ENCODE results near the gene ATP2B1.
"Not testable (repeated sequence)": the region's sequence is repeated elsewhere in the genome, so short reads cannot be mapped to it uniquely, and the experiment has no call there.

Gene ATP2B1

DNA sequence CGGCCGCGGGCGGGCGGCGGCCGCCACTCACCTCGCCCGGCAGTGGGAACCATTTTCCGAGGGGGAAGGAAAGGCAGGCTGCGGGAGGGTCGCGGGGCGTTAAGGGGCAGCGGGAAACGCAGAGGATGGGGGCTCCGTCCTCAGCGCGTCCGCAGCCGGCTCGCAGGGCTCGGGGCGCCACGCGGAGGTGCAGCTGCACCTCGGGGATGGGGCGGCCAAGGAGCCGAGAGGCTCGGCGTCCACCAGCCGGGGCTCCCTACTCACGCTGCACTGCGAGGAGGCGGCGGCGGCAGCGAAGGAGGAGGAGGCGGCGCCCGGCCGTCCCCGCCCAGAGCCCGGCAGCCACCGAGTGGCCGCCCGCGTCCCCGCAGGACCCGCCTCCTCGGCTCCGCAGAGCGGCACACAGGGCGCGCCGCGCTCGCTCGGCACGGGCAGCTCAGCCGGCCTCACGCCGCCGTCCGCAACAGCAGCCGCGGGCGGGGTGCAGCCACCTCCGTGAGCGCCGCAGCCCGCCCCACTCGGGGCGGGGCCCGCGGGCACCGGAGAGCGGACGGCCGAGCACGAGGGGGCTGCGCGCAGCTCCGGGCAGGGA is at the start of gene ATP2B1:
Gene ATP2B1 (minus strand): TSS at position 274 of the 592 bp plus-strand sequence. CDS start 52,952 bp downstream, outside the sequence.
- Histone ChIP-seq H3K4me3 (ENCODE audit: insufficient read length, low read depth) (peak within 1 kb of the TSS; percentile 96), H3K9me3 (ENCODE audit: insufficient read depth, low read length) (peaks cover 9% of the 10 kb centered on the region), H3K4me1 (ENCODE audit: insufficient read depth, insufficient read length) (no peaks in the 10 kb centered on the region), H3K27me3 (ENCODE audit: insufficient read depth, insufficient read length) (peaks cover 38% of the 10 kb centered on the region), H3K36me3 (ENCODE audit: insufficient read depth, insufficient read length, low read length) (no peaks in the 10 kb centered on the region), H3K9ac (ENCODE audit: insufficient read length, low read depth) (peak within 1 kb of the TSS; percentile 100)
- TF ChIP-seq ZNF274 (IDR thresholded peaks at IDR 0.05; ENCODE audit: low read depth, low read length): no peak
- TF ChIP-seq YY1 (IDR thresholded peaks at IDR 0.05; ENCODE audit: insufficient read depth, insufficient read length): no peak
- no peak for TF ChIP-seq SUZ12 (IDR thresholded peaks at IDR 0.05; ENCODE audit: extremely low read depth, insufficient read depth, insufficient read length)
- peak; percentile 74 for DNase-seq (ENCODE audit: low read depth, low spot score)

DNA sequence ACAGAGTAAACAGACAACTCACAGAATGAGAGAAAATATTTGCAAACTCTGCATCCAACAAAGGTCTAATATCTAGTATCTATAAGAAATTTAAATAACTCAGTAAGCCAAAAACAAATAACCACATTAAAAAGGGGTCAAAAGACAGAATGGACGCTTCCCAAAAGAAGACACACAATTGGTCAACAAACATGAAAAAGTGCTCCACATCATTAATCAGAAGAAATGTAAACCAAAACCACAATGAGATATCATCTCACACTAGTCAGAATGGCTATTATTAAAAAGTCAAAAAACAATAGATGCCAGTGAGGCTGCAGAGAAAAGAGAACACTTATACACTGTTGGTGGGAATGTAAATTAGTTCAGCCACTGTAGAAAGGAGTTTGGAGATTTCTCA is 49.3 kb upstream of the ATP2B1 start:
- not testable (repeated sequence) for H3K4me3 ChIP-seq (ENCODE audit: insufficient read length, low read depth); DNase-seq (ENCODE audit: low read depth, low spot score); H3K36me3 ChIP-seq (ENCODE audit: insufficient read depth, insufficient read length, low read length); H3K27me3 ChIP-seq (ENCODE audit: insufficient read depth, insufficient read length); H3K4me1 ChIP-seq (ENCODE audit: insufficient read depth, insufficient read length); H3K9ac ChIP-seq (ENCODE audit: insufficient read length, low read depth); H3K9me3 ChIP-seq (ENCODE audit: insufficient read depth, low read length)

GRCh38 chr12:89756585-89757398 is 48.2 kb upstream of the ATP2B1 start:
- Histone ChIP-seq H3K4me1 (ENCODE audit: insufficient read depth, insufficient read length) (no peaks in the 10 kb centered on the region), H3K9me3 (ENCODE audit: insufficient read depth, low read length) (no peaks in the 10 kb centered on the region), H3K4me3 (ENCODE audit: insufficient read length, low read depth) (no peak overlapping the region), H3K27me3 (ENCODE audit: insufficient read depth, insufficient read length) (no peaks in the 10 kb centered on the region), H3K36me3 (ENCODE audit: insufficient read depth, insufficient read length, low read length) (no peaks in the 10 kb centered on the region), H3K9ac (ENCODE audit: insufficient read length, low read depth) (no peak overlapping the region)
- DNase-seq (ENCODE audit: low read depth, low spot score): no peak
- TF ChIP-seq ZNF274 (IDR thresholded peaks at IDR 0.05; ENCODE audit: low read depth, low read length) (no peak), SUZ12 (IDR thresholded peaks at IDR 0.05; ENCODE audit: extremely low read depth, insufficient read depth, insufficient read length) (no peak), YY1 (IDR thresholded peaks at IDR 0.05; ENCODE audit: insufficient read depth, insufficient read length) (no peak)

GRCh38 chr12:89756194-89756584 is 47.6 kb upstream of the ATP2B1 start:
- TF ChIP-seq SUZ12 (IDR thresholded peaks at IDR 0.05; ENCODE audit: extremely low read depth, insufficient read depth, insufficient read length) (no peak), ZNF274 (IDR thresholded peaks at IDR 0.05; ENCODE audit: low read depth, low read length) (no peak), YY1 (IDR thresholded peaks at IDR 0.05; ENCODE audit: insufficient read depth, insufficient read length) (no peak)
- H3K4me3 ChIP-seq (ENCODE audit: insufficient read length, low read depth): no peak overlapping the region
- DNase-seq (ENCODE audit: low read depth, low spot score): no peak
- H3K9ac ChIP-seq (ENCODE audit: insufficient read length, low read depth): no peak overlapping the region
- no peaks in the 10 kb centered on the region for H3K36me3 ChIP-seq (ENCODE audit: insufficient read depth, insufficient read length, low read length)
- H3K4me1 ChIP-seq (ENCODE audit: insufficient read depth, insufficient read length): no peaks in the 10 kb centered on the region
- no peaks in the 10 kb centered on the region for H3K9me3 ChIP-seq (ENCODE audit: insufficient read depth, low read length)
- H3K27me3 ChIP-seq (ENCODE audit: insufficient read depth, insufficient read length): no peaks in the 10 kb centered on the region

GRCh38 chr12:89753997-89754396 is 45.4 kb upstream of the ATP2B1 start:
- H3K4me3 ChIP-seq (ENCODE audit: insufficient read length, low read depth): no peak overlapping the region
- TF ChIP-seq ZNF274 (IDR thresholded peaks at IDR 0.05; ENCODE audit: low read depth, low read length): no peak
- no peak for TF ChIP-seq SUZ12 (IDR thresholded peaks at IDR 0.05; ENCODE audit: extremely low read depth, insufficient read depth, insufficient read length)
- H3K4me1 ChIP-seq (ENCODE audit: insufficient read depth, insufficient read length): no peaks in the 10 kb centered on the region
- H3K27me3 ChIP-seq (ENCODE audit: insufficient read depth, insufficient read length): no peaks in the 10 kb centered on the region
- H3K36me3 ChIP-seq (ENCODE audit: insufficient read depth, insufficient read length, low read length): no peaks in the 10 kb centered on the region
- no peaks in the 10 kb centered on the region for H3K9me3 ChIP-seq (ENCODE audit: insufficient read depth, low read length)
- DNase-seq (ENCODE audit: low read depth, low spot score): no peak
- H3K9ac ChIP-seq (ENCODE audit: insufficient read length, low read depth): no peak overlapping the region

DNA sequence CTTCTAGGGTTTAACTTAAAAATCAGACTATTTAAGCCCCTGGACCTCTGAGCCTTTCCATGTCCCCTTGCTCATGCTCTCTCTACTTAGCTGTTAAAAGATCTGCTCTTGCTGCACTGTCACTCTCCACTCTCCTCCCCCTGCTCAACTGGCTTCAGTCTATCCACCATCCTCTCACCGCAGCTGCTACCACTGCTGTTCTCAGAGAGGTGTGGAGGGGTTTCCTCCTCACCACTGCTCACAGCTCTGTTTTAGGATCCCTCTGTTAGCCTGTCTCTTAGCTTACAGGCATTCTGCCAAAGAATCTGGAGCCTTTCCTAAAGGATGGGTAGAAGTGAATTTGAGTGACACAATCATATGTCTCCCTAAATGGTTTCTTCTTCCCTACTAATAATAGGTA is 43.7 kb upstream of the ATP2B1 start:
- no peaks in the 10 kb centered on the region for H3K27me3 ChIP-seq (ENCODE audit: insufficient read depth, insufficient read length)
- H3K4me1 ChIP-seq (ENCODE audit: insufficient read depth, insufficient read length): no peaks in the 10 kb centered on the region
- H3K9me3 ChIP-seq (ENCODE audit: insufficient read depth, low read length): no peaks in the 10 kb centered on the region
- H3K36me3 ChIP-seq (ENCODE audit: insufficient read depth, insufficient read length, low read length): no peaks in the 10 kb centered on the region
- no peak overlapping the region for H3K4me3 ChIP-seq (ENCODE audit: insufficient read length, low read depth)
- TF ChIP-seq YY1 (IDR thresholded peaks at IDR 0.05; ENCODE audit: insufficient read depth, insufficient read length): no peak
- TF ChIP-seq ZNF274 (IDR thresholded peaks at IDR 0.05; ENCODE audit: low read depth, low read length): no peak
- TF ChIP-seq SUZ12 (IDR thresholded peaks at IDR 0.05; ENCODE audit: extremely low read depth, insufficient read depth, insufficient read length): no peak
- no peak overlapping the region for H3K9ac ChIP-seq (ENCODE audit: insufficient read length, low read depth)
- DNase-seq (ENCODE audit: low read depth, low spot score): no peak

DNA sequence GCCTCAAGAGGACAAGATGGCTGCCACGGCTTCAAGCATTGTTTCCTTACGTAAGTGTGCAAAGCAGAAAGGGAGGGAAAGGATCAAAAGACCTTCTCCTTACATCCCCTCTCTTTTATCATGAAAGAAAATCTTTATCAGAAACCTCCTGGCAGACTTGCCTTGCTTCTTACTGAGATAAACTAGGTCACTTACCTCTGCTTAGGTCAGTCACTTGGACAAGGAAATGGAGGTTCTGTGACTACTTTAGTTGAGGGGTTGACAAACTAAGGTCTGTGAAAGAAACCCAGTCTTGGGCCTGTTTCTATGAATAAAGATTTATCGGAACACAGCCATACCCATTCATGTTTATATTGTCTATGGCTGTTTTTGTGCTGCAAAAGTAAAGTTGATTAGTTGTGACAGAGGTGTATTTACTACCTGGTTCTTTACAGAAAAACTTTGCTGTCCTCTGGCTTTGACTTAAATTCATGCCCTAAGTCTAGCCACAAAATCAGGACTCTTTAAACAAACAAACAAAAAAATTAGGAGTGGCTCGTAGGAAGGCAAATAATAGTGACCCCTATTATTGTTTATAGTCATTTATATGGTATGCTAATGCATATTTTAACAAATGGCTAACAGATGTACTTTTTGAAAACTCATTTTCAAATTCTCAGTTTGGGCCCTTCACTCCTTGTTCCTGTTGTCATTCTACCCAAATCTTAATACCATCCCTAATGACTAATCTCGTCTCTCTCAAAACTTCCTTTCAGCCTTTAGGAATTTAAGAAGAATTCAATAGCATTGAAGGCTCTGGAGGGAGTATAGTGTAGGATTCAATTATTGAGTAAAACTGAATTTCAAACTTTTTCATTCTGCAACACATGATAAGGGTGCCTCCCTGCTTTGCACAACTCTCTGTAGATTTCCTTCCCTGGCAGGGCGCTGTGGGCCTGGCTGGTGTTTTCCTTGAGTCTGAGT is 42.0 kb upstream of the ATP2B1 start:
- Histone ChIP-seq H3K27me3 (ENCODE audit: insufficient read depth, insufficient read length) (no peaks in the 10 kb centered on the region), H3K9me3 (ENCODE audit: insufficient read depth, low read length) (no peaks in the 10 kb centered on the region), H3K4me3 (ENCODE audit: insufficient read length, low read depth) (no peak overlapping the region), H3K36me3 (ENCODE audit: insufficient read depth, insufficient read length, low read length) (no peaks in the 10 kb centered on the region), H3K9ac (ENCODE audit: insufficient read length, low read depth) (no peak overlapping the region), H3K4me1 (ENCODE audit: insufficient read depth, insufficient read length) (no peaks in the 10 kb centered on the region)
- DNase-seq (ENCODE audit: low read depth, low spot score): no peak
- TF ChIP-seq SUZ12 (IDR thresholded peaks at IDR 0.05; ENCODE audit: extremely low read depth, insufficient read depth, insufficient read length) (no peak), ZNF274 (IDR thresholded peaks at IDR 0.05; ENCODE audit: low read depth, low read length) (no peak), YY1 (IDR thresholded peaks at IDR 0.05; ENCODE audit: insufficient read depth, insufficient read length) (no peak)
